AG10803 (cell line): ENCODE data around the gene LETM1.

Source experiments
- DNase-seq: peaks from one replicate; pipeline ENCODE4 v3.0.0; 2010; ENCODE audit warnings: low read depth
- H3K4me3 ChIP-seq: 2 replicates; pipeline ENCODE4 v1.5.1; 2011; ENCODE audit warnings: mild to moderate bottlenecking, low read length, control low read depth
- CTCF ChIP-seq: conservative IDR thresholded peaks from 2 replicates; pipeline ENCODE4 v1.5.1; 2011; ENCODE audit warnings: mild to moderate bottlenecking, low read length, control low read depth, inconsistent platforms

The LETM1 gene

GRCh38 chr4:1787411-1788077 is 68.4 kb downstream of the LETM1 start:
- no peak overlapping the region for H3K4me3 ChIP-seq
- DNase-seq = no peak
- no peak for TF ChIP-seq CTCF

DNA sequence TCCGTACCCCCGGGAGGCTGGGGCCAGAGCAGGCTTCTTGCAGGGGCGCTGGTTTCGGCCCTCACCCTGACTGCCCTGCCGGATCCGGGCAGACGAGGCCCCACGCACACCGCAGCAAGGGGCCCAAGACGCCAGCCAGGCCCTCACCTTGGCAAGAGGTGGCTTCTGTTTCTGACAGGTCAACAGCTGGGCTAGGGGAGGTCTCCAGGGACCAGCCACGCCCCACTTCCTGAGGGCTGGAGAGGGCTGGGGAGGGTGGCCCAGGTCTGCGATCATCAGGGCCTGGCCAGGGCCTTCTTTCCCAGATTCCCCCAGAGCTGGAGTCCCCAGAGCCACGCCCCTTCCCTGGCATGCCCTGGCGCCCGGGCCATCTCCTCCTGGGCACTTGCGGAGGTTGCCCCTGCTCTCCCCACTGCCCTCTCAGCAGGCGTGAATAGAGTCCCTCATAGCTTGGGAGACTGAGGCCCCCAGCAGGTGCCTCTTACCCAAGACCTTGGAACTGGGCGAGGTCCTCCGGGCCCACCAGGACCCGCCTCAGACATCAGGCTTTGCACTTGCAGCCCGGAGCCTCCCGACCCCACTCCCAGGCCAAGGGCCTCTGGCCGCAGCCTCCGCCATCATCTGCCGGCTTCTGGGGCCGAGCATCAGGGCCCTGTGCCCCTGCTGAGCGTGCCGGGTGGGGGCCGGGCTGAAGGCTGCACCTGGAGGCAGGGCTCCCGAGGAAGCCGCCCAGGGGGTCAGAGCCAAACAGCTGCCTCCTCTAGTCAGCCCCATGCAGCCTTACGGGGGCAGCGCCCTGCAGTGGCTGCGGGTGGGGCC is 69.2 kb downstream of the LETM1 start:
- TF ChIP-seq CTCF = no peak
- DNase-seq = no peak
- H3K4me3 ChIP-seq = no peak overlapping the region

GRCh38 chr4:1785592-1785991 is 70.4 kb downstream of the LETM1 start:
- H3K4me3 ChIP-seq = no peak overlapping the region
- no peak for DNase-seq
- TF ChIP-seq CTCF = no peak

DNA sequence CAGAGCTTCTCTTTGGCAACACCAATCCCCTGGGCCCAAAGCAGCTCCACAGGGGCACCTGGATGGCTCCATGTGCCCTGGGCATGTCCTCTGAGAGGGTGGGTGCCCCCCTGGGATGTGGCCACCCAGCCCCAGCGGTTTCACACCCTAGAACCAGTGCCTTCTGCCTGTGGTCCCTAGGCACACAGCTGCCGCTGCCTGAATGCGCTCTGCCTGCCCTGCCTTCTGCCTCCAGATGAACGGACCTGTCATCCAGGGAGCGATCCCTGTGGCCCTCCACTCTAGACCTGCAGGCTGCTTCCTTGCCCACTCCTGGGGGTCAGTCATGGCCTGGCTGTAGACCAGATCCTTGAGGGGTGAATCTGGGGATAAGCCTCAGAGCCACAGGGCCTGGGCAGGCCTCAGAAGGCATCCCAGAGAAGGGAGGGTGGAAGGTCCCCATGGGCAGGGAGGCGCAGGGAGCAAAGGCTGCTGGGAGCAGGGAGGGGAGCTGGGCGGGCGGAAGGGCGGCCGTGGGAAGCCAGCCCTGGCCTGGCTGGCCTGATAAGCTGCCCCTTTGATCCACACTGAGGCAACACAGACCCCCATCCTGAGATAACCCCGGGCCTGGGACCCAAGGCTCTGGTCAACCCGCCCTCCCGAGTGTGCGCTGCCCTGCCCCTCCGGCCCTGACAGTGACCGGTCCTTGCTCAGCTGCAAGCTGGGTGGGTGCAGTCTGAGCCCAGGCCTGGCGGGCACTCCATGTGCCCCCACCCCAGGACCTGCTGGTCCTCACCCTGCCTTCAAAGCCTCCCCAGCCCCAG is 71.0 kb downstream of the LETM1 start:
- H3K4me3 ChIP-seq = no peak overlapping the region
- DNase-seq = no peak
- no peak for TF ChIP-seq CTCF

GRCh38 chr4:1784395-1784788 is 71.6 kb downstream of the LETM1 start:
- no peak for TF ChIP-seq CTCF
- DNase-seq = no peak

DNA sequence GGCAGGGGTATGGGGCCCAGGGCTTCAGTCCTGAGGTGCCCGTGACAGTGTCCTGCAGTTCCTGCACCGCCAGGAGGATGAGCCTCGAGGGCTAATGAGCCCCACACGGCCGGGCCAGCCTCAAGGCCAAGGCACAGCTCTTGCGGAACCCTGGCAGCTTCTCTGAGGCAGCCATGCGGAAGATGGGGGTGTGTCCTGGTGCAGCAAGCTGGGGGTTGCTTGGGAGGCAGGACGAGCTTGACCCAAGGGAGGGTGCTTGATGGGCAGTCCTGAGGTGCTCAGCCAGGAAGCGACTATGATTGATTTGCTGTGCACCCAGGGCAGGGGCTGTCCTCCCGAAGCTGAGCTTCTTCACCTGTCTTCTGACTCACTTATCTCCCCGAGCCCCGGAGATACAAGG is 72.0 kb downstream of the LETM1 start:
- no peak for DNase-seq
- no peak for TF ChIP-seq CTCF
- H3K4me3 ChIP-seq = no peak overlapping the region

More at GRCh38 chr4:1784395-1784788, 71.6 kb downstream of the LETM1 start:
- no peak overlapping the region for H3K4me3 ChIP-seq
